Upper lobe of left lung (tissue), 4 donors: Measurements from ENCODE around the gene EIF4G3.

Experiments
- CTCF ChIP-seq, 6 experiments: fragments of 450-650 bp in 4 of 6; fragments of 200-600 bp in 2 of 6; sonication (generic) in 2 of 6; IDR thresholded peaks; one replicate each; pipeline ENCODE4 v1.5.1; 2016 to 2019; ENCODE audit warnings: antibody characterized with exemption in 6 of 6
- EP300 ChIP-seq, 4 donors: sonication (generic); formaldehyde crosslinking; IDR thresholded peaks; one replicate each; pipeline ENCODE4 v1.5.1; 2017; ENCODE audit warnings: antibody characterized with exemption in 4 of 4, control low read depth in 2 of 4
- POLR2A ChIP-seq, 4 donors: fragments of 450-650 bp; IDR thresholded peaks; one replicate each; pipeline ENCODE4 v1.5.1; 2016 to 2017; ENCODE audit warnings: antibody characterized with exemption in 4 of 4, mild to moderate bottlenecking in 2 of 4
- POLR2AphosphoS5 ChIP-seq, 2 donors: sonication (generic); formaldehyde crosslinking; IDR thresholded peaks; one replicate each; pipeline ENCODE4 v1.5.1; 2017; ENCODE audit warnings: antibody characterized with exemption in 2 of 2

- TF ChIP-seq CTCF (IDR thresholded peaks at IDR 0.05): no peak
- TF ChIP-seq POLR2AphosphoS5 (IDR thresholded peaks at IDR 0.05): no peak
- no peak for TF ChIP-seq POLR2A (IDR thresholded peaks at IDR 0.05)
- no peak for TF ChIP-seq EP300 (IDR thresholded peaks at IDR 0.05)
Measured at GRCh38 chr1:21024918-21025317, 151.8 kb downstream of the EIF4G3 start.
